HG03025 (cell line): ENCODE results near the gene GPRC5B.

Experiments used
- ATAC-seq: cut with Tn5 transposase; IDR thresholded peaks from one replicate; pipeline ENCODE4 v1.9.1; 2021; ENCODE audit warnings: mild to moderate bottlenecking, moderate library complexity; ENCODE audit not compliant: unreplicated experiment, low FRiP score

GPRC5B gene

GRCh38 chr16:19884611-19885450 lies at the start of gene GPRC5B:
Gene GPRC5B, minus strand, starts transcription at chr16:19884848. Its CDS starts 12,003 bp downstream, at chr16:19872845.
- no peak for ATAC-seq

DNA sequence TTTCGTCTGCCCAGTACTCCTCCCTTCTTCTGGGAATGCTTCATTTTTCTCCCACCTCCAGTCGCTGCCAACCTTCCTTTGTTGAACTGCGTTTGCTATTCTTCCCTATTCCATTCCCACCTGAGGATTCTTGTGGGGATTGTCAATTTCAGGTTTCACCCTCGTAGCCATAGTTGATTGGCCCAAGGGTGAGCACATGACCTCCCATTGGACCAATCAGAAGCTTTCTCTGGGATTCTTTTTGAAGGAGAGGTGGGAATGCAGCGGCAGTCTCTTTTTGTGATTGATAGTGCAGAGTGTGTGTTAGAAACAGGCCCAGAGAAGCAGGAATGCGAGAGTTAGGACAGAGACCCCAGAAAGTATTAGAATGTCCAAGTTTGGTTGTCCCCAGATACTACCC lies 49.1 kb upstream of the GPRC5B start:
- no peak for ATAC-seq

DNA sequence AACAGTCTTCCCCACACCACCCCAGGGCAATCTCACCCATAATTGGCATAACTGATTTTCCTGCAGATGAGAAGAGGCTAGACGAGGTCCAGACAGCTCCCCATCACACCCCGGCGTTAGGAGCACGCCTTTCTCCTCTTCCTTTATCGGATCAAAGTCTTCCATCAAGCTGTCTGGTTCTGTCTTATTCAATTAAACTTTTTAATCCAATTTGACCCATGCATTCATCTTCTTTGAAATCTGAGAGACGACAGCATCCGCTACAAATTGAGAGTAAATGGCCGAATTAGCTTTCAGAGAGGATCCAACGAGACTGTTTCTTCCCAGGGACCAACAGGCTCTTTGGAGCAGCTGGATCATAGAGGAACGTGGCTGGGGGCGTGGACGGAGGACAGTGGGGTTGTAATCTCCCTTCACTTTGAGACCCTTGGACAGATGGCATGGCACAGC lies 44.4 kb upstream of the GPRC5B start:
- no peak for ATAC-seq

DNA sequence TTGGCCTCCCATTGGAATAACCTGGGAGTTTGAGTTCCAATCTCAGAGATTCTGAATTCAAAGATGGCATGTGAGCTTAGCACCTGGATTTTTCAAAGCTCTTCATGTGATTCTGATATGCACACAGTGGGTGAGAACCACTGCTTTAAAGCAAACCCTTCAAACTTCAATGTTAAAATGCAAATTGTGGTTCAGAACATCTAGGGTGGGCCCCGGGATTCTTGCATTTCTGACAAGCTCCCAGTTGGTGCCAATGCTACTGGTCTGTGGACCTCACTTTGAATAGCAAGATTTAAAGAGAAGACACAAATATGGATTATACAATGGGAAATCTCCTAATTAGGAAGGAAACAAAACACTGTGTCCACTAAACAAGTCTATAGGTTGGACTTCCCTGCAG lies 43.8 kb upstream of the GPRC5B start:
- no peak for ATAC-seq

- no peak for ATAC-seq
These were observed 42.1 kb upstream of the GPRC5B start for GRCh38 chr16:19926449-19927390.

DNA sequence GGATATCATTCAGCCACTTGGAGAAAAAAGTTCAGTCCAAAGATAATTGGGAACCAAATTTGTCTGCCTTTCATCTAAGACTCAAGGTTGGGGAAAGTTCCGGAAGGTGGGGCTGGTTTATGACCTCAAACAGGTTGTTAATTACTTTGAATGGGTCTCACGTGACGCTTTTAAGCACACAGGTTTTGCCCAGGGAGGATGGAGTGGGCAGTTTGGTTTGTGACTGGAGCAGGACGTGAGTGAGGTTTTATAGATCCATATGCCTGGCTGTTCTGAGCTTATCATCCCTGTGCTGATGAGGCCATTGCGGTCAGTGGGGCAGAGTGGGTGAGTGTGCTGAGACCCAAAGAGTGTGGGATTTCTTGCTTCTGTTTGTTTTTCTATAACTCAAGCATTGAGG lies 38.7 kb upstream of the GPRC5B start:
- ATAC-seq: no peak

- ATAC-seq: no peak
These were observed 34.5 kb upstream of the GPRC5B start for GRCh38 chr16:19919142-19919541.

DNA sequence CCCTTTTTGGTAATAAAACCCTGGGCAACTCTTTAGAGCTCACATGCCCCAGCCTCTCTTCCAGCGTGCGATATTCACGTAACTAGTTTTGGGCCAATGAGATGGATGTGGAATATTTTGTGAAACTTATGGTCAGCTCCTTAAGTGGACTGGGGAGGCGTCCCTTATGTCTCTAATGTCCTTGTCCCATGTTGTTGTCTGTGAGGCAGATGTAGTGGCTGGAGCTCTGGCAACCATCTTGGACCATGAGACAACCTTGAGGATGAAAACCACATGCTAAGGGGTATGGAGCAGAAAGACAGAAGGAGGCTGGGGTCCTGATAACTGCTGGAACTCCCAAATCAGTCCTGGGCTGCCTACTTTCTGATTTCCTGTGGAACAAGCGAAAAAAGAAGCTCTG lies 31.4 kb upstream of the GPRC5B start:
- ATAC-seq: no peak

- no peak for ATAC-seq
These were observed 30.2 kb upstream of the GPRC5B start for GRCh38 chr16:19914877-19915276.

DNA sequence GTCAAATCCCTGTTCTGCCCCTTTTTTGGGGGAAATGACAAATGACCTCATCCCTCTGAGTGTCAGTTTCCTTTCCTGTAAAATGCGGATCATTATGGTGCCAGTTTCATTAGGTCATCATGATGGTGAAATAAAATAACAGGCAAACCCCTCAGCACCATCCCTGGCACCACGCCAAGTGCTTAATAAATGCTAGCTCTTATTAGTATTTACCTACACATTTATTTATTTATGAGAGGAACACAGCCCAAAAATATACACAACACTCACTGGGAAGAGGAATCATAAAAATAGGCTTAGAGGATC lies 28.6 kb upstream of the GPRC5B start:
- ATAC-seq: no peak

DNA sequence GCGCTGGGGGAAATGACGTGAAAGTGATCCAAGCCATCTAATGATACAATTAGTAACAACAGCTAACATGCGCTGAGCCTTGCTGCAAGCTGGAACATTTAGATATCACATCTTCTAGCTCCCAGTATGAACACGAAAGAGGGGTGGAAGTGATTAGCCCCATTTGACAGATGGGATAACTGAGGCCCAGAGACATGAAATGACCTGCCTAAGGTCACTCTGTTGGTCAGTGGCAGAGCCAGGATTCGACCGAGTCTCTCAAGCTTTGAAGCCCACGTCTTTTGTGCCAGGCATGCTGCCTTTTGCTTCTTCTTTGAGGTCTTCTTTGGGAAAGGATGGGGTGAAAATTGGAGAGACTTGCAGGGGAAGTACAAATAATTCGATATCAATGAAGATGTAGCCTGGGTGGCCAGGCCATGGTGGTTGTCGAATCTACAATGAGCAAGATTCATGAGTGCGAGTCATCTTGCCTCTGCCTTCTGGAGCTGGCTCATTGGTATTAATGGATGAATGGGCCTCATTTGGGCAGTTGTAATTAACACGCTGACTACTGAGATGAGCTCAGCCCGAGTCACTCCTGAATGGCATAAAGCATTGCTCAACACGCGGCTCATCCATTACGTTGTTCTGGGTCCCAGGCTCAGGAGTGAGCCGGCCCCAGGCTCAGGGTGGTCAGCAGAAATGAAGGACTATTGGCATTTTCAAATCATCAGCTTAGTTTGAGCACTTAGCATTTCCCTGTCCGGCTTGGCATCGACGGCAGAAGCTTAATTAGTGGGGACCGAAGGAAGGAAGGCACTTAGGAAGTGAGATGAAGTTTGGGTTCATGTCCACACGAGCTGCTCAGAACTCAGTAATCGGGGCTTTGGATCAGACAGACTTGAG lies 28.0 kb upstream of the GPRC5B start:
- no peak for ATAC-seq

DNA sequence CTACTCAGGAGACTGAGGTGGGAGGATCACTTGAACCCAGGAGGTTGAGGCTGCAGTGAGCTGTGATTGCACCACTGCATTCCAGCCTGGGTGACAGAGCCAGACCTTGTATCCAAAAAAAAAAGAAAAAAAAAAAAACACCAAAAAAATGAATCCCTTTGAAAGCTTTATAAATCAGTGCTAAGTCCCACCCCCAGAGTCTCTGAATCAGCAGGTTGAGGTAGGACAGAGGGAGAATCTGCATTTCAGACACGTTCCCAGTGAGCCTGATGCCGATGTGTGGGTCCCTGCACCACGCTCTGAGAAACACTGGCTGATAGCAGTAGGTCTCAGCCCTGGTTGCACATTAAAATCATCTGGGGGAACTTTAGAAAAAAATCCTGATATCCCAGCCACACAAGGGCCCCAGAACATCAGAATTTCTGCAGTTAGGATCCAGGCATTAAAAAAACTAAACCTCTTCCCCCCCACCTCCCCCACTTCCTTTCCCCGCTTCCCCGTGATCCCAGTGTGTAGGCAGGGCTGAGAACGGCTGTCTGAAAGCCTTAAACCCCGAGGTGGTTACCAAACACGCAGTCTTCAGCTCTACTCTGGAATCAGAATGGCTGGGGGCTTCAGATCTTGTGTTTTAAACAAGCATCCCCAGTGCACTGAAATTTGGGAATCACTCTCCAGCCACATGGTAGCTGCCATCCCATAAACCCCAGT lies 27.3 kb upstream of the GPRC5B start:
- no peak for ATAC-seq

DNA sequence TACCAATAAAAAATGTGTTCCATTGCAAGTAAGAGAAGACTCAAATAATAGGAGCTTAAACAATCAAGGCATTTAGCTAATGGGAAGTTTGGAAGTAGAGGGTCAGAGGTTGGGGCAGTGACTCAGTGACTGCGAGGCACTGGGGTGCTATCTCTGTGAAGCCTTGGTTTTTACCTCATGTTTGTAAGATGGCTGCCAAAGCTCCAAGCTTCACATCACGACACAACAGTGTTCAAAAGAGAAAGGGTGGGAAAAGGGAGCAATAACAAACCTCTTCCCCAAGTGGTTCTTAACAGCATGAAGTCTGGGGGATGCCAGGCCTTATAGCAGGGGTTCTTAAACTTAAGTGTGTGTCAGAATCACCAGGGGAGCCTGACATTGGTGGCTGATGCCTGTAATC lies 26.6 kb upstream of the GPRC5B start:
- ATAC-seq: no peak

GRCh38 chr16:19909750-19910322 lies 25.2 kb upstream of the GPRC5B start:
- no peak for ATAC-seq

DNA sequence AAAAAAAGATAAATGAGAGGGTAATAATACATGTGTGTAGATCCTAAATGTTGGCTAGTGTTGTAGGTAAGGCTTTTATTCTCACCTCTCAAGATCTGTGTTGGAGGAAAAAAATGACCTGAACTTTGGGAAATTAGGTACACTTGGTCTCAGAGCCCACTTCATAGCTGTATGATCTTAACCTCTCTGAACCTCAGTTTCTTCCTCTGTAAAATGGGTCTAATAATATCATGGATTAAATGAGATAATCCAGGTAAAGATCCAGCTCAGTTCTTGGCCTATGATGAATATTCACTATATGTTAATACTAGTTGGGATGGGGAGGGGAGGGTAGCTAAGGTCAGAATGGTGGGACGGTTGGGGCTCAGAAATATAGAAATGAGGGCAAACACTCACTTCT lies 24.3 kb upstream of the GPRC5B start:
- ATAC-seq: no peak

DNA sequence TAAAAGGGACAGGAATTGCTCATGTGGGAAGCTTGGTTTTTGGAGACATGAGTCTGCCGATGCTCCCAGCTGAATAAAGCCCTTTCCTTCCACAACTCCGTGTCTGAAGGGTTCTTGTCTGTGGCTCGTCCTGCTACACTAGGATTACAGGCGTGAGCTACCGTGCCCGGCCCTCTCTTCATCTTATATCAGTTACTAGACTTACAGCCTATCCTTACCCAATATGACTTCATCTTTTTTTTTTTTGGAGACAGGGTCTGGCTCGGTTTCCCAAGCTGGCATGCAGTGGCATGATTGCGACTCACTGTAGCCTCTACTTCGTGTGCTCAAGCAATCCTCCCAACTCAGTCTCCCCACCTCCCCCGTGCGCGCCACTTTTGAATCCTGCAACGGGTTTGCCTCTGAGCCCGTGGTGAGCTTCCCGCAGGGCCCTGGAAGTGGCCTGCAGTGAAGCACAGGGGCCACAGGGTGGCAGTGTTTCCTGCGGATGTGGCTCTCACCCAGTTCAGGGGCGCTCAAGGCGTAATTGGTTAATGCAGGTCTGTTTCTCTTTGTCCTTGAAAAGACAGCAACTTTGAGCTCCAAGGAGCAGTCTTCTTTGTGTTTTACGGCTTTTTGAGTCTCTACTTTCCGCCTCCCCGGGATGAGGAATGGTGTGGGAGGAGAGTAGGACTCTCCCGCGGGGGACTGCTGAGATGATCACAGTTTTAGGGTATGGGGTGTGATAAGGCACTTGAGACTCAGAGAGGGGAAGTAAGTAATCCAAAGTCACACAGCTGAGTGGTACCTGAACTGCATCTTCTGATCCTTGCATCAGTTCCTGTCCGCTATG lies 22.7 kb upstream of the GPRC5B start:
- peak; percentile 63 for ATAC-seq

DNA sequence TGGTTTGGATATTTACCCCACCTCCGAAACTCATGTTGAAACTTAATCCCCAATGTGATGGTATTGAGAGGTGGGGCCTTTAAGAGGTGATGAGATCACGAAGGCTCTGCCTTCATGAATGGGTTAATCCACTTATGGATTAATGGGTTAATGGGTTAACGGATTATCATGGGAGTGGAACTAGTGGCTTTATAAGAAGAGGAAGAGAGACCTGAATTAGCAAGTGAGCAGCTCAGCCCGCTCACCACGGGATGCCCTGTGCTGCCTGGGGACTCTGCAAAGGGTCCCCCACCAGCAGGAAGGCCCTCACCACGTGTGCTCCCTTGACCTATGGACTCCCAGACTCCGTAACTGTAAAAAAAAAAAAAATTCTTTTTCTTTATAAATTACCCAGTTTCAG lies 16.5 kb upstream of the GPRC5B start:
- no peak for ATAC-seq

DNA sequence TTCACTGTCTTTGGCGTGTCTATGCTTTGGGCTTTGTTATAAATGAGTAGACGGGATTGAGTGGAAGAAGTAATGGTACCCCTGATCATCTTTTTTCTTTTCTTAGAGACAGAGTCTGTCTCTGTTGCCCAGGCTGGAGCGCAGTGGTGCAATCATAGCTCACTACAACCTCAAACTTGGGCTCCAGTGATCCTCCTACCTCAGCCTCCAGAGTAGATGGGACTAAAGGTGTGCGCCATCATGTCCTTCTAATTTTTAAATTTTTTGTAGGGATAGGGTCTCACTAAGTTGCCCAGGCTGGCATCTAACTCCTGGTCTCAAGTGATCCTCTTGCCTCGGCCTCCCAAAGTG lies 14.9 kb upstream of the GPRC5B start:
- no peak for ATAC-seq
